SK-N-SH (cell line): ENCODE results near the gene RND3. TPM values are rescaled to one million over a fixed set of nuclear protein-coding genes. Genes with fewer than 3 reads are reported as not detected.

Source experiments
- CTCF ChIA-PET: fragments of 300-600, 350-600 bp; formaldehyde crosslinking; extraction: SDS; loops from one replicate; lab custom pipeline; 2021; lab: Yijun Ruan, JAX
- POLR2A ChIA-PET: fragments of 350-600 bp; sonication (Branson Sonifier 250); formaldehyde crosslinking; extraction: SDS; loops from one replicate; lab custom pipeline; 2020; ENCODE audit warnings: antibody characterized with exemption, inconsistent platforms; lab: Yijun Ruan, JAX
- DNase-seq: peaks from one replicate; pipeline ENCODE4 v3.0.0; 2012
- H2AFZ ChIP-seq: fragments of 200-600 bp; sonication (generic); 2 replicates; pipeline ENCODE4 v1.8.1; 2016; ENCODE audit warnings: antibody characterized with exemption, mild to moderate bottlenecking, low read depth
- H3F3A ChIP-seq: fragments of 200-600 bp; sonication (generic); replicated peaks from 2 replicates; pipeline ENCODE3; 2016; ENCODE audit warnings: antibody characterized with exemption, mild to moderate bottlenecking; ENCODE audit not compliant: insufficient read depth
- H3K27ac ChIP-seq, 2 experiments: fragments of 200-500 bp in 1 of 2; fragments of 200-600 bp in 1 of 2; sonication (Bioruptor generic) in 1 of 2; sonication (generic), shearing (Covaris generic) in 1 of 2; 2 replicates each; pipeline versions ENCODE4 v1.5.1 to v1.6.1; 2014 to 2016; ENCODE audit warnings: low read depth in 2 of 2, inconsistent platforms in 1 of 2, low read length in 1 of 2, mild to moderate bottlenecking in 1 of 2, mixed read lengths in 1 of 2
- H3K27me3 ChIP-seq: fragments of 200-600 bp; sonication (generic), shearing (Covaris generic); 2 replicates; pipeline ENCODE4 v1.6.1; 2016; ENCODE audit warnings: mixed run types; ENCODE audit not compliant: insufficient read depth
- H3K36me3 ChIP-seq, 2 experiments: fragments of 200-500 bp in 1 of 2; fragments of 200-600 bp in 1 of 2; sonication (Bioruptor generic) in 1 of 2; sonication (generic) in 1 of 2; replicated peaks in 1 of 2; 2 replicates each; pipeline versions ENCODE3 to v1.5.1; 2014 to 2016; ENCODE audit warnings: low read length in 1 of 2, mild to moderate bottlenecking in 1 of 2; ENCODE audit not compliant: insufficient read depth in 2 of 2, control insufficient read depth in 1 of 2
- H3K4me1 ChIP-seq, 2 experiments: fragments of 200-500 bp in 1 of 2; fragments of 200-600 bp in 1 of 2; sonication (Bioruptor generic) in 1 of 2; sonication (generic), shearing (Covaris generic) in 1 of 2; 2 replicates each; pipeline versions ENCODE4 v1.5.1 to v1.6.1; 2014 to 2016; ENCODE audit warnings: low read depth in 1 of 2, low read length in 1 of 2, mixed run types in 1 of 2; ENCODE audit not compliant: insufficient read depth in 2 of 2, control insufficient read depth in 1 of 2
- H3K4me2 ChIP-seq: fragments of 200-600 bp; sonication (generic), shearing (Covaris generic); 2 replicates; pipeline ENCODE4 v1.6.1; 2017; ENCODE audit warnings: mixed run types
- H3K4me3 ChIP-seq, 2 experiments: fragments of 200-500 bp in 1 of 2; fragments of 200-600 bp in 1 of 2; sonication (Bioruptor generic) in 1 of 2; sonication (generic), shearing (Covaris generic) in 1 of 2; 2 replicates each; pipeline versions ENCODE4 v1.5.1 to v1.8.1; 2014 to 2016; ENCODE audit warnings: low read depth in 2 of 2, inconsistent platforms in 1 of 2, low read length in 1 of 2, mild to moderate bottlenecking in 1 of 2, mixed read lengths in 1 of 2, moderate library complexity in 1 of 2
- H3K79me2 ChIP-seq: fragments of 200-600 bp; sonication (generic); 2 replicates; pipeline ENCODE4 v1.8.1; 2017; ENCODE audit warnings: mild to moderate bottlenecking; ENCODE audit not compliant: insufficient read depth
- H3K9ac ChIP-seq: fragments of 200-600 bp; sonication (generic); 2 replicates; pipeline ENCODE4 v1.6.1; 2017; ENCODE audit warnings: mixed run types
- H3K9me2 ChIP-seq: fragments of 200-600 bp; sonication (generic); 2 replicates; pipeline ENCODE4 v1.6.1; 2017; ENCODE audit warnings: mixed run types
- H3K9me3 ChIP-seq: fragments of 200-600 bp; sonication (generic); 2 replicates; pipeline ENCODE4 v1.6.1; 2017; ENCODE audit warnings: mixed run types, mild to moderate bottlenecking, moderate library complexity
- H4K20me1 ChIP-seq: fragments of 200-600 bp; sonication (generic); 2 replicates; pipeline ENCODE4 v1.6.1; 2017; ENCODE audit warnings: mild to moderate bottlenecking, mixed run types; ENCODE audit not compliant: insufficient read depth
- CTCF ChIP-seq: fragments of 200-600 bp; sonication (generic); IDR thresholded peaks from 2 replicates; pipeline ENCODE4 v1.6.1; 2017; ENCODE audit warnings: antibody characterized with exemption, mild to moderate bottlenecking, moderate library complexity
- ELF1 ChIP-seq: IDR thresholded peaks from 2 replicates; pipeline ENCODE4 v1.4.0; 2012
- EZH2phosphoT487 ChIP-seq: fragments of 200-600 bp; sonication (generic); IDR thresholded peaks from 2 replicates; pipeline ENCODE4 v1.6.1; 2017; ENCODE audit warnings: low read depth, mixed run types, mild to moderate bottlenecking, antibody characterized with exemption, moderate library complexity, borderline replicate concordance
- FOSL2 ChIP-seq: IDR thresholded peaks from 2 replicates; pipeline ENCODE4 v1.4.0; 2012; ENCODE audit warnings: low read depth, mild to moderate bottlenecking, moderate library complexity, borderline replicate concordance
- GATA2 ChIP-seq: sonication (generic); formaldehyde crosslinking; IDR thresholded peaks from 2 replicates; pipeline ENCODE4 v1.5.0; 2020; ENCODE audit warnings: mild to moderate bottlenecking, missing genetic modification reagents
- MAX ChIP-seq: IDR thresholded peaks from 2 replicates; pipeline ENCODE4 v1.4.0; 2012; ENCODE audit warnings: low read depth
- REST ChIP-seq: IDR thresholded peaks from 2 replicates; pipeline ENCODE4 v1.6.1; 2012; ENCODE audit warnings: mild to moderate bottlenecking, low read depth, low read length, moderate library complexity
- RXRA ChIP-seq: IDR thresholded peaks from 2 replicates; pipeline ENCODE4 v1.4.0; 2012; ENCODE audit warnings: low read depth, mild to moderate bottlenecking, borderline replicate concordance
- SMC3 ChIP-seq: IDR thresholded peaks from 2 replicates; pipeline ENCODE4 v1.6.1; 2012; ENCODE audit warnings: low read depth, low read length, improper control_type of control experiment
- TEAD4 ChIP-seq: IDR thresholded peaks from 2 replicates; pipeline ENCODE4 v1.4.0; 2012; ENCODE audit warnings: mild to moderate bottlenecking, borderline replicate concordance; ENCODE audit not compliant: insufficient read depth
- USF2 ChIP-seq: fragments of 150-350 bp; IDR thresholded peaks from 2 replicates; pipeline ENCODE4 v1.6.1; 2017; ENCODE audit warnings: antibody characterized with exemption, low read length, low read depth, borderline replicate concordance
- WGBS: methylation state at CpG from one replicate; pipeline ENCODE4 v1.1.6; 2017; ENCODE audit warnings: low lambda C conversion rate; 5-methylcytosine and 5-hydroxymethylcytosine counted together
- polyA plus RNA-seq, 3 experiments: library from polyadenylated mRNA; depleted of rRNA; stranded (reverse); fragments of >200 nt; gene quantifications; 2 replicates each; pipeline ENCODE4 v1.2.3, GENCODE V29; 2012

Gene RND3
- polyA plus RNA-seq, 1 of the 3 experiments (the other 2 are of a cell fraction), result 49.7 TPM

- Histone ChIP-seq H4K20me1 (no peaks in the 10 kb centered on the region), H3K9me2 (no peaks in the 10 kb centered on the region), H3K79me2 (no peaks in the 10 kb centered on the region), H2AFZ (no peak overlapping the region), H3K4me1 (peaks cover 0 to 5% of the 10 kb centered on the region in 2 experiments; a peak in 2 of 4 replicates), H3F3A (no peaks in the 10 kb centered on the region), H3K9me3 (no peaks in the 10 kb centered on the region), H3K9ac (no peak overlapping the region), H3K27me3 (no peaks in the 10 kb centered on the region), H3K4me2 (no peak overlapping the region), H3K27ac (no peak overlapping the region), H3K36me3 (no peaks in the 10 kb centered on the region), H3K4me3 (no peak overlapping the region)
- TF ChIP-seq SMC3, result no peak
- TF ChIP-seq RXRA, result no peak
- no peak for TF ChIP-seq FOSL2
- no peak for TF ChIP-seq EZH2phosphoT487
- no peak for TF ChIP-seq REST
- no peak for TF ChIP-seq ELF1
- no peak for TF ChIP-seq USF2
- TF ChIP-seq GATA2 (CRISPR knock-in tag), result no peak
- no peak for TF ChIP-seq CTCF
- TF ChIP-seq MAX, result no peak
- TF ChIP-seq TEAD4, result no peak
- POLR2A ChIA-PET, result interaction anchor here (0.5 kb wide), 1 partner anchor 695 kb away, joined by 5 read pairs; no protein-coding TSS in a partner anchor
- 73% methylated on average over 1 of the region's 1 CpG for WGBS
- DNase-seq, result no peak
- CTCF ChIA-PET, result interaction anchor here (1.1 kb wide), 1 partner anchor 23 kb away, joined by 3 read pairs; no protein-coding TSS in a partner anchor
Measured at GRCh38 chr2:150431561-150432311, 55.7 kb downstream of the RND3 start.
